ENCODE data around the gene PSMG3.

The PSMG3 gene

DNA sequence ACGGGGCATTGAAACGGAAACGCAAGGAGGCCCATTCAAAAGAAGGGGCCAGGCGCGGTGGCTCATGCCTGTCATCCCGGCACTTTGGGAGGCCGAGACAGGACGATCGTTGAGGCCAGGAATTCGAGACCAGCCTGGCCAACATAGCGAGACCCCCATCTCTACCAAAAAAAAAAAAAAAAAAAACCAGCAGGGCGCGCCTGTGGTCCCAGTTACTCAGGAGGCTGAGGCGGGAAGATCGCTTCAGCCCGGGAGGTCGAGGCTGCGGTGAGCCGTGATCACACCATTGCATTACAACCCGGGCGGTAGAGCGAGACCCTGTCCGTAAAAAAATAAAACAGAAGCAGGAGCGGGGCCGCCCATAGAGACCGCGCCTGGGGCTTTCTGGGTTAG lies 396 bp downstream of the PSMG3 start:
- no peak for TF ChIP-seq CSDC2 (CRISPR knock-in tag; IDR thresholded peaks at IDR 0.05)
- TF ChIP-seq TOX (CRISPR knock-in tag; IDR thresholded peaks at IDR 0.05; ENCODE audit: borderline replicate concordance): no peak
- TF ChIP-seq TCF4 (CRISPR knock-in tag; IDR thresholded peaks at IDR 0.05; ENCODE audit: borderline replicate concordance): no peak
- no peak for TF ChIP-seq SNAI2 (CRISPR knock-in tag; IDR thresholded peaks at IDR 0.05)
- no peak for TF ChIP-seq ZNF565 (CRISPR knock-in tag; conservative IDR thresholded peaks at IDR 0.05; ENCODE audit: low read depth)
- TF ChIP-seq, protein P1, sequence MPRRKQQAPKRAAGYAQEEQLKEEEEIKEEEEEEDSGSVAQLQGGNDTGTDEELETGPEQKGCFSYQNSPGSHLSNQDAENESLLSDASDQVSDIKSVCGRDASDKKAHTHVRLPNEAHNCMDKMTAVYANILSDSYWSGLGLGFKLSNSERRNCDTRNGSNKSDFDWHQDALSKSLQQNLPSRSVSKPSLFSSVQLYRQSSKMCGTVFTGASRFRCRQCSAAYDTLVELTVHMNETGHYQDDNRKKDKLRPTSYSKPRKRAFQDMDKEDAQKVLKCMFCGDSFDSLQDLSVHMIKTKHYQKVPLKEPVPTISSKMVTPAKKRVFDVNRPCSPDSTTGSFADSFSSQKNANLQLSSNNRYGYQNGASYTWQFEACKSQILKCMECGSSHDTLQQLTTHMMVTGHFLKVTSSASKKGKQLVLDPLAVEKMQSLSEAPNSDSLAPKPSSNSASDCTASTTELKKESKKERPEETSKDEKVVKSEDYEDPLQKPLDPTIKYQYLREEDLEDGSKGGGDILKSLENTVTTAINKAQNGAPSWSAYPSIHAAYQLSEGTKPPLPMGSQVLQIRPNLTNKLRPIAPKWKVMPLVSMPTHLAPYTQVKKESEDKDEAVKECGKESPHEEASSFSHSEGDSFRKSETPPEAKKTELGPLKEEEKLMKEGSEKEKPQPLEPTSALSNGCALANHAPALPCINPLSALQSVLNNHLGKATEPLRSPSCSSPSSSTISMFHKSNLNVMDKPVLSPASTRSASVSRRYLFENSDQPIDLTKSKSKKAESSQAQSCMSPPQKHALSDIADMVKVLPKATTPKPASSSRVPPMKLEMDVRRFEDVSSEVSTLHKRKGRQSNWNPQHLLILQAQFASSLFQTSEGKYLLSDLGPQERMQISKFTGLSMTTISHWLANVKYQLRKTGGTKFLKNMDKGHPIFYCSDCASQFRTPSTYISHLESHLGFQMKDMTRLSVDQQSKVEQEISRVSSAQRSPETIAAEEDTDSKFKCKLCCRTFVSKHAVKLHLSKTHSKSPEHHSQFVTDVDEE (CRISPR knock-in tag; IDR thresholded peaks at IDR 0.05): no peak
- no peak for TF ChIP-seq GLIS3 (CRISPR knock-in tag; IDR thresholded peaks at IDR 0.05)
- no peak for TF ChIP-seq ZFP3 (CRISPR knock-in tag; IDR thresholded peaks at IDR 0.05)
- TF ChIP-seq, protein P2, sequence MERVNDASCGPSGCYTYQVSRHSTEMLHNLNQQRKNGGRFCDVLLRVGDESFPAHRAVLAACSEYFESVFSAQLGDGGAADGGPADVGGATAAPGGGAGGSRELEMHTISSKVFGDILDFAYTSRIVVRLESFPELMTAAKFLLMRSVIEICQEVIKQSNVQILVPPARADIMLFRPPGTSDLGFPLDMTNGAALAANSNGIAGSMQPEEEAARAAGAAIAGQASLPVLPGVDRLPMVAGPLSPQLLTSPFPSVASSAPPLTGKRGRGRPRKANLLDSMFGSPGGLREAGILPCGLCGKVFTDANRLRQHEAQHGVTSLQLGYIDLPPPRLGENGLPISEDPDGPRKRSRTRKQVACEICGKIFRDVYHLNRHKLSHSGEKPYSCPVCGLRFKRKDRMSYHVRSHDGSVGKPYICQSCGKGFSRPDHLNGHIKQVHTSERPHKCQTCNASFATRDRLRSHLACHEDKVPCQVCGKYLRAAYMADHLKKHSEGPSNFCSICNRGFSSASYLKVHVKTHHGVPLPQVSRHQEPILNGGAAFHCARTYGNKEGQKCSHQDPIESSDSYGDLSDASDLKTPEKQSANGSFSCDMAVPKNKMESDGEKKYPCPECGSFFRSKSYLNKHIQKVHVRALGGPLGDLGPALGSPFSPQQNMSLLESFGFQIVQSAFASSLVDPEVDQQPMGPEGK (CRISPR knock-in tag; IDR thresholded peaks at IDR 0.05; ENCODE audit: borderline replicate concordance): no peak
- no peak for TF ChIP-seq BACH2 (CRISPR knock-in tag; IDR thresholded peaks at IDR 0.05; ENCODE audit: borderline replicate concordance)
- TF ChIP-seq, protein P3, sequence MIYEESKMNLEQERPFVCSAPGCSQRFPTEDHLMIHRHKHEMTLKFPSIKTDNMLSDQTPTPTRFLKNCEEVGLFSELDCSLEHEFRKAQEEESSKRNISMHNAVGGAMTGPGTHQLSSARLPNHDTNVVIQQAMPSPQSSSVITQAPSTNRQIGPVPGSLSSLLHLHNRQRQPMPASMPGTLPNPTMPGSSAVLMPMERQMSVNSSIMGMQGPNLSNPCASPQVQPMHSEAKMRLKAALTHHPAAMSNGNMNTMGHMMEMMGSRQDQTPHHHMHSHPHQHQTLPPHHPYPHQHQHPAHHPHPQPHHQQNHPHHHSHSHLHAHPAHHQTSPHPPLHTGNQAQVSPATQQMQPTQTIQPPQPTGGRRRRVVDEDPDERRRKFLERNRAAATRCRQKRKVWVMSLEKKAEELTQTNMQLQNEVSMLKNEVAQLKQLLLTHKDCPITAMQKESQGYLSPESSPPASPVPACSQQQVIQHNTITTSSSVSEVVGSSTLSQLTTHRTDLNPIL (CRISPR knock-in tag; IDR thresholded peaks at IDR 0.05; ENCODE audit: low read depth): no peak
- TF ChIP-seq ISL1 (CRISPR knock-in tag; IDR thresholded peaks at IDR 0.05): no peak
- no peak for TF ChIP-seq PPARA (CRISPR knock-in tag; IDR thresholded peaks at IDR 0.05; ENCODE audit: borderline replicate concordance)
- no peak for ATAC-seq

DNA sequence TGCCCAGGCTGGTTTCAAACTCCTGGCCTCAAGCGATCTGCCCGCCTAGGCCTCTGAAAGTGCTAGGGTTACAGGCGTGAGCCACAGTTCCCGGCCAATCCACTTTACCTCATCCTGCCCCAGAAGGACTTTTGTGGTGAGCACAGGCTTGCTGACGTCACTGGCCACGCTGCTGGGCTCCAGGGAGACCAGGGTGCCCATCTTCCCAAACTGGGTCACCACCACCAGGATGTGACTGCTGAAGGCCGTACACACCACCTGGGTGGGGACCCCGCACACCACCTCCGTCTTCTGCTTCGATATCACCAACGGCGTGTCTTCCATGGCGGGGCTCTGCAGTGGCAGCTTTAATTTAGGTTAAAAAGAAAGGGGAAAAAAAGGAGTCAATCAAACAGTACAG lies 816 bp downstream of the PSMG3 start:
- TF ChIP-seq TOX (CRISPR knock-in tag; IDR thresholded peaks at IDR 0.05; ENCODE audit: borderline replicate concordance): no peak
- TF ChIP-seq, protein P2 (CRISPR knock-in tag; IDR thresholded peaks at IDR 0.05; ENCODE audit: borderline replicate concordance): no peak

DNA sequence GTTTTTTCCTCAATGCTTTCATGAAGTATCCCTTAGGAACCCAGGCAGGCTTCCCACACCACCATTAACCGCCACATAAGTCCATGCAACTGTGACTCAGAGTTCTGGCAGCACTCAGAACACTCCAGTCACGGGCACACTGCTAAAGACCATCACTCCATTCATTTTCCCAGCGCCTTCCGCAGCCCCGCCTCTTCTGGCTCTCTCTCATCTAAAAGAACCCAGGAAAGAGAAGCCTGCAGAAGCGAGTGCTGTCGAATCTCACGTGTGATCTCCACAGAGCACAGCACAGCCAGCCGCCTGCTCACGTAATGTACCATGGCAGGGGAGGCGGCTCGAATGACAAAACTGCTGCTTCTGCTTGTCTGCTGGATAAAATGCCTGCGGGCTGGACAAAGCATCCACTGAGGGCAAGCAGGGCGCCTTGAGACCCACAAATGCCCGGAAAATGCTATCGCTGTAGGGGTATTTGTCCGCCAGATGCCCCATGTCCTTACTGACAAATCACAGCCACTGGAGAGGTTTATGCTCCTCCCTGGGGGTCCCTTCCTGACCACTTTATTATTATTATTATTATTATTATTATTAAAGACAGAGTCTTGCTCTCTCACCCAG lies 1.8 kb downstream of the PSMG3 start:
- TF ChIP-seq ISL1 (CRISPR knock-in tag; IDR thresholded peaks at IDR 0.05): no peak
- 0 out of 2 replicates have a peak, but pooled peaks have one; percentile 15 for TF ChIP-seq ZFP3 (CRISPR knock-in tag; IDR thresholded peaks at IDR 0.05)
- ATAC-seq: no peak

More for the DNA sequence above, 816 bp downstream of the PSMG3 start:
- ATAC-seq: no peak

DNA sequence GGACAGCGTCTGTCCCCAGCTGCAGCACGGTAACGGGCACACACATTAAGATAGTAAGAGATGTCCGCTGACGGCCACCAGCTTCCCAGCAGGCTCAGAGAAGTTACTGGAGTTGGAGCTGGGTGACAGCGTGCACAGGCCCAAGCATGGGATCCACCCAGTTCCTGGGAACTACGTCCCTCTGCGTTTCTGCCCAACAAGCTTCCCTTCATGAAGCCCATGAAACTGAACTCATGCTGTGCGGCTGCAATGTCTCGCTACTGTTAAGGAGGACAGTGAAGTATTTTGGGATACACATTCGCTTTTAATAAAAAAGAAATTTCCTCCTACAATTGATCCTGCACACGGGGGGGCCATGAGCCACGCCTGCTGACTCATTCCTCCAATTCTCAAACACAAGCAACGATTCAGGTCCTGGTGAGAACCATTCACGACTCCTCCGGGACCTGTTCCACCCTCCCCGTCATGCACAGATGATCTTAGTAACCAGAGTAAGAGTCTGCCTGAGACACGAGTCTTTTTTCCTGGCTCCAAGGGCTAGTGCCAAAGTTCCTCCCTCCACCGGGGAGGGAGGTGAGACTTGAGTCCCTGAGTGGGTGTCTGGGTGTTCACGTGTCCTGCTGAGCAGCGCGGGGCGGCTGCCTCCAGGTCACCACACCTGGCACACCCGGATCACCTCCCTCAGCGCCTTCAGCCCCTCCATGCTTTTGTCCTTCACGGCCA lies 2.6 kb downstream of the PSMG3 start:
- ATAC-seq: no peak
- TF ChIP-seq SNAI2 (CRISPR knock-in tag; IDR thresholded peaks at IDR 0.05): no peak
- no peak for TF ChIP-seq ZNF565 (CRISPR knock-in tag; conservative IDR thresholded peaks at IDR 0.05; ENCODE audit: low read depth)
- TF ChIP-seq ESRRG (CRISPR knock-in tag; IDR thresholded peaks at IDR 0.05): no peak
- no peak for TF ChIP-seq TOX (CRISPR knock-in tag; IDR thresholded peaks at IDR 0.05; ENCODE audit: borderline replicate concordance)
- TF ChIP-seq ZNF8 (CRISPR knock-in tag; IDR thresholded peaks at IDR 0.05): no peak
- no peak for TF ChIP-seq TCF4 (CRISPR knock-in tag; IDR thresholded peaks at IDR 0.05; ENCODE audit: borderline replicate concordance)
- TF ChIP-seq, protein P1 (CRISPR knock-in tag; IDR thresholded peaks at IDR 0.05): no peak
- TF ChIP-seq, protein P2 (CRISPR knock-in tag; IDR thresholded peaks at IDR 0.05; ENCODE audit: borderline replicate concordance): no peak
- no peak for TF ChIP-seq PPARA (CRISPR knock-in tag; IDR thresholded peaks at IDR 0.05; ENCODE audit: borderline replicate concordance)
- TF ChIP-seq ARNTL (CRISPR knock-in tag; IDR thresholded peaks at IDR 0.05; ENCODE audit: borderline replicate concordance, low read depth): no peak
- no peak for TF ChIP-seq RARB (CRISPR knock-in tag; IDR thresholded peaks at IDR 0.05)
- TF ChIP-seq ZC3H10 (CRISPR knock-in tag; IDR thresholded peaks at IDR 0.05): no peak
- no peak for TF ChIP-seq ZFP3 (CRISPR knock-in tag; IDR thresholded peaks at IDR 0.05)
- no peak for TF ChIP-seq OSR1 (CRISPR knock-in tag; IDR thresholded peaks at IDR 0.05)

All from SK-N-SH treated with all-trans-retinoic acid at 6 μM for 48 hours (cell line).